MM.1S (cell line): ENCODE data around the gene CCNYL1.

ENCODE experiments used
- EZH2 ChIP-seq: fragments of 300-600 bp; sonication (generic); optimal IDR thresholded peaks from 2 replicates; pipeline ENCODE3; 2017; ENCODE audit warnings: low read depth, mild to moderate bottlenecking, antibody characterized with exemption, low read length, mixed read lengths
- EZH2phosphoT487 ChIP-seq: fragments of 300-600 bp; sonication (generic); IDR thresholded peaks from 2 replicates; pipeline ENCODE4 v1.6.1; 2018; ENCODE audit warnings: antibody characterized with exemption, low read length
- TF ChIP-seq, protein P1 (sequence below): fragments of 300-600 bp; sonication (generic); IDR thresholded peaks from 2 replicates; pipeline ENCODE4 v1.5.1; 2016; ENCODE audit warnings: antibody characterized with exemption, low read length, mixed read lengths

DNA sequence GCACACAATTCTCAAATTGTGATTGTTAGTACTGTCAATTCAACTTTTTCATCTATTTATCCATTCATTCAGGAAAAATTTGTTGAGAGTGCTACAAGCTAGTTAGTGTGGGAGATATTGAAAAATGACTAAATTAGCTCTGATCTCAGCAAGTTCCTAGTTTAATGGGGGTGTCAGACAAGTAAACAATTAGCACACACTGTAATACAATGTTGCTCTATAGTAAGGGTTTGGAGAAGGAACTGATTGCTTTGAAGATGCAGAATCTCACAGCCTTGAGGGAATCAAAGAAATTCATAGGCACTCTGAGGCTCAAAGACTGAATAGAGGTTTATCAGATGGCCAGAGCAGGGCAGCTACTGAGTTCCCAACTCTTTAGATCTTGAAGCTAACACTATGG is 6.8 kb upstream of the CCNYL1 start:
- TF ChIP-seq, protein P1, sequence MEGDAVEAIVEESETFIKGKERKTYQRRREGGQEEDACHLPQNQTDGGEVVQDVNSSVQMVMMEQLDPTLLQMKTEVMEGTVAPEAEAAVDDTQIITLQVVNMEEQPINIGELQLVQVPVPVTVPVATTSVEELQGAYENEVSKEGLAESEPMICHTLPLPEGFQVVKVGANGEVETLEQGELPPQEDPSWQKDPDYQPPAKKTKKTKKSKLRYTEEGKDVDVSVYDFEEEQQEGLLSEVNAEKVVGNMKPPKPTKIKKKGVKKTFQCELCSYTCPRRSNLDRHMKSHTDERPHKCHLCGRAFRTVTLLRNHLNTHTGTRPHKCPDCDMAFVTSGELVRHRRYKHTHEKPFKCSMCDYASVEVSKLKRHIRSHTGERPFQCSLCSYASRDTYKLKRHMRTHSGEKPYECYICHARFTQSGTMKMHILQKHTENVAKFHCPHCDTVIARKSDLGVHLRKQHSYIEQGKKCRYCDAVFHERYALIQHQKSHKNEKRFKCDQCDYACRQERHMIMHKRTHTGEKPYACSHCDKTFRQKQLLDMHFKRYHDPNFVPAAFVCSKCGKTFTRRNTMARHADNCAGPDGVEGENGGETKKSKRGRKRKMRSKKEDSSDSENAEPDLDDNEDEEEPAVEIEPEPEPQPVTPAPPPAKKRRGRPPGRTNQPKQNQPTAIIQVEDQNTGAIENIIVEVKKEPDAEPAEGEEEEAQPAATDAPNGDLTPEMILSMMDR = no peak
- TF ChIP-seq EZH2 (no peak), EZH2phosphoT487 (no peak)
